HG02798 (cell line): ENCODE measurements around the gene GOLGA6L26.
A peak's percentile ranks its signal among the peaks of the same experiment; 100 is the strongest.
"Not testable (repeated sequence)": the region's sequence is repeated elsewhere in the genome, so short reads cannot be mapped to it uniquely, and the experiment has no call there.

ENCODE experiments used
- ATAC-seq: cut with Tn5 transposase; IDR thresholded peaks from one replicate; pipeline ENCODE4 v1.9.1; 2021; ENCODE audit warnings: mild to moderate bottlenecking; ENCODE audit not compliant: unreplicated experiment, poor library complexity

Gene GOLGA6L26, protein sequence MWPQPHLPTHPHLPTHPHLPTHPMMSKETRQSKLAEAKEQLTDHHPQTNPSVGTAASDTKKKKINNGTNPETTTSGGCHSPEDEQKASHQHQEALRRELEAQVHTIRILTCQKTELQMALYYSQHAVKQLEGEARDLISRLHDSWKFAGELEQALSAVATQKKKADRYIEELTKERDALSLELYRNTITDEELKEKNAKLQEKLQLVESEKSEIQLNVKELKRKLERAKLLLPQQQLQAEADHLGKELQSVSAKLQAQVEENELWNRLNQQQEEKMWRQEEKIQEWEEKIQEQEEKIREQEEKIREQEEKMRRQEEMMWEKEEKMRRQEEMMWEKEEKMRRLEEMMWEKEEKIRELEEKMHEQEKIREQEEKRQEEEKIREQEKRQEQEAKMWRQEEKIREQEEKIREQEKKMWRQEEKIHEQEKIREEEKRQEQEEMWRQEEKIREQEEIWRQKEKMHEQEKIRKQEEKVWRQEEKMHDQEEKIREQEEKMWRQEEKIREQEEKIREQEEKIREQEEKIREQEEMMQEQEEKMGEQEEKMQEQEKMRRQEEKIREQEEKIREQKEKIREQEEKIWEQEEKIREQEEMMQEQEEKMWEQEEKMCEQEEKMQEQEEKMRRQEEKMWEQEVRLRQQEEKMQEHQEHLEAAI

DNA sequence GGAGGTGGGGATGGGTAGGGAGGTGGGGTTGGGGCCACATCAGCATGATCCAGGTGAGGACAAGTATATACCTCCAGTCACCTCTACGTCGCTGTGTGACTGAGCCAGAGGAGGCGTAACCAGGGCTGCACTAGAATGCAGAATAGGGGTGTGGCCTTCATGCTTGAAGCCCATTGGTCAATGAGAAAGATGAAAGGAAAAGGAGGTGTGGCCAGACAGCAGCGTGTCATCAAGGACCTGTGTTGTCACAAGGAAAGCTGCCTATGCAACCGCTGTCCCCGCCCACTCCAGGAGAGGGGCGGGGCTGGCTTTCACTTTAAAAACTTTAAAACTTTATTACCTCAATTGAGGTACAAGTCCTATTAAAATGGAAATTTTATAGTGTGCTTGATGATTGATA lies at the start of gene GOLGA6L26:
Gene GOLGA6L26, minus strand, starts transcription at position 101 of the 400 bp plus-strand sequence. Its CDS starts 61 bp downstream, at position 40.
- not testable (repeated sequence) for ATAC-seq

DNA sequence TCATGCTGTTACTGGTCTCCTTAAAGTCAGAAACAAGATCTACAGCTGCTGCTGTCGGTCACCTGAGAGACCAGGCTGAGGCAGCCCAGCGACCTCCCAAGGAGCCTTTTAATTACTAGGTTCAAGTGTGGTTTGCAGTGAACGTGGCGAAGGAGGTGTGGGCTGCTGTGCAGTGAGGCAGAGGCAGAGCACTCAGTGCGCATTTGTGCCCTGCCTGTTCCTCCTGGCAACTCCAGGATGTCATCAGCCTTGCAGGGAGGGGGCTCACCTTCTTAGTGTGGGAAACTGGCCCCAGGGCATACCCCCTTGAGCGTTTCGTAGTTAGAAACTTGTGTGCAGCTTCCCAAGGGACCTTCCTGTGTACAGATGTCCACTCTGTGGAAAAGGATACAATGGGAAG lies 47.2 kb upstream of the GOLGA6L26 start:
- ATAC-seq, result not testable (repeated sequence)

DNA sequence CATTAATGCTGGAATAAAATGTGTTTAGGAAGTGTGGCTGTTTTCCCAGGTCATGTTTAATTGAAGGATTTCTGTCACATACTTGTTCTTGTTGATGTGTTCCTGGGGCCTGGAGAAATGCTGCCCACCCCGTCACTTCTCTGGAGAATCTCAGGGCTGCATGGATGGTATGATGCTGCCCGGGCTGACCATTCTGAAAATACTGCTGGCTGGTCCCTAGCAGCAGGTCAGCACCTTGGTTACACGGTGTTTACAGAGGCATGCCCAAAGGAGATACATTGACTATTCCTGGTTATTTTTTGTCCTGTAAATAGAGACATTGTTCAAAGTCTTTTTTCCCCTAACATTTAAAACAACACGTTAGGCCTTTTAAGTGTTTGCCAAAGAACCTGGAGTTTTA lies 46.7 kb upstream of the GOLGA6L26 start:
- ATAC-seq, result not testable (repeated sequence)

DNA sequence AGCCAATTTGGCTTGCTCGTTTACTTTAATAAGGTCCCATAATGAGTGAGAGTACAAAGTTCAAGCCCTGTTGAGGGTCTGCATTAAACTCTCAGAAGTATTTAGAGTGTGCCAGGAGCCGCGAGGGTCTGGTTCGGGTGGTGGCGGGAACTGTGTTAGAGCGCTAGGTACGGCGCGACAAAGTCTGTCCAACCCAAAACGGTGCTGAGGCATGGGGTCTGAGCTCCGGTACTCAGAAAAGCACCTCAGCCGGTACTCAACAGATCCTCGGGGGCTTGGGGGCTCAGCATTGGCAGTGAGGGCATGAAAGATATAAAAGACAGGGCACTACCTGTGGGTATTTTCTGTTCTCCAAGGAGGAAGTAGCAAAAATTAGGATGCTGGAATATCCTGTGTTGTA lies 45.0 kb upstream of the GOLGA6L26 start:
- not testable (repeated sequence) for ATAC-seq

DNA sequence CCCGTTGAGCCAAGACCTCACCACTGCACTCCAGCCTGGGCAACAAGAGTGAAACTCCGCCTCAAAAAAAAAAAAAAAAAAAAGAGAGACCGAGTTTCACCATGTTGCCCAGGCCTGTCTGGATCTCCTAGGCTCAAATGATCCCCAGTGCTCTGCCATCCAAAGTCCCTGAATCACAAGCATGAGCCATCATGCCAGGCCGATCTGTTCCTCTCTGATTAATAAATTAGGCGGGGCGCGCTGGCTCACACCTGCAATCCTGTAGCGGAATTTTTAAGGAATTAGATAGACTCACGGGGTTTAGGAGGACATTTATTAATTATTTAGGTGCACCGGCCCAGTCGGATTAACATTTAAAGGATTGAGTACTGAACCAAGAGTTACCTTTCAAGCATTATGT lies 40.2 kb upstream of the GOLGA6L26 start:
- ATAC-seq, result not testable (repeated sequence)

DNA sequence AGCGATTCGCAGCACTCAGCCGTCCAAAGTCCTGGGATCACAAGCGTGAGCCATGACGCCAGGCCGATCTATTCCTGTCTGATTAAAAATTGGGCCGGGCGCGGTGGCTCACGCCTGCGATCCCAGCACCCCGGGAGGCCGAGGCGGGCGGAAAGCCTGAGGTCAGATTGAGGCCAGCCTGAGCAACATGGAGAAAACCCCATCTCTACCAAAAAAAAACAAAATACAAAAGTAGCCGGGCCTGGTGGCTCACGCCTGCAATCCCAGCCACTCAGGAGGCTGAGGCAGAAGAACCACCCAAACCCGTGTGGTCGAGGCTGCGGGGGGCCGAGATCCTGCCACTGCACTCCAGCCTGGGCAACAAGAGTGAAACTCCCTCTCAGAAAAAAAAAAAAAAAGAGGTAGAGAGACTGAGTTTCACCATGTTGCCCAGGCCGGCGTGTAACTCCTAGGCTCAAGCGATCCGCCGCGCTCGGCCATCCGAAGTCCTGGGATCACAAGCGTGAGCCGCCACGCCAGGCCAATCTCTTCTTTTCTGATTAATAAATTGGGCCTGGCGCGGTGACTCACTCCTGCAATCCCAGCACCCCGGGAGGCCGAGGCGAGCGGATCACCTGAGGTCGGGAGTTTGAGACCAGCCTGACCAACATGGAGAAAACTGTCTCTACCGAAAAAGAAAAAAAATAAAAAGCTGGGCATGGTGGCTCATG lies 39.0 kb upstream of the GOLGA6L26 start:
- ATAC-seq, result not testable (repeated sequence)

DNA sequence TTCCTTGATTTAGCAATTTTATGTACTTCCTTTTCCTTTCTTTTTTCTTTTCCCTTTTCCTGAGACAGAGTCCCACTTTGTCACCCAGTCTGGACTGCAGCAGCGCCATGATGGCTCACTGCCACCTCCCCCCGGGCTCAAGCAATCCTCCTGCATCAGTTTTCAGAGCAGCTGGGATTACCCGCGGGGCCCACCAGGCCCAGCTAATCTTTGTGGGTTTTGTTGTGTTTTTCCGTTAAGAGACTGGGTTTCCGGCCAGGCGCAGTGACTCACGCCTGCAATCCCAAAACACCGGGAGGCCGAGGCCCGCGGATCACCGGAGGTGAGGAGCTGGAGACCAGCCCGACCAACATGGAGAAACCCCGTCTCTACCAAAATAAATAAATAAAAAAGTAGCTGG lies 38.3 kb upstream of the GOLGA6L26 start:
- ATAC-seq, result no peak

DNA sequence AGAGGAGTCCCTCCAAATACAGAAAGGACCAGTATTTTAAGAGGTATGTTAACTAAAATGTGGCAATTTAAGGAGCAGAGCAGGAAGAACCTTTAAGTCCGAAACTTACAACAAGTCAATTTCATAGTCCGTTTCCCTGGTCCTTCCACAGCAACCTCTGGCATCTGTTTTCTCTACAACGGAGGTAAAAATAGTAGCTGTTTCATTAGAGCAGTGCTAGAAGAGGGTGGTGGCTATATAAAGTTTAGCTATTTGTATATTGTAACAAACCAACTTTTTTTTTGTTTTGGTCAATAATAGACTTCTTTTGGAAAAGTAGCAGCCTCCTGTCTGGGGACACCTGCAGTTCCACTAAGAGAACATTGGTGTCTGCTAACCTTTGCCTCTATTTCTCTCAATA lies 37.9 kb upstream of the GOLGA6L26 start:
- ATAC-seq, result not testable (repeated sequence)

DNA sequence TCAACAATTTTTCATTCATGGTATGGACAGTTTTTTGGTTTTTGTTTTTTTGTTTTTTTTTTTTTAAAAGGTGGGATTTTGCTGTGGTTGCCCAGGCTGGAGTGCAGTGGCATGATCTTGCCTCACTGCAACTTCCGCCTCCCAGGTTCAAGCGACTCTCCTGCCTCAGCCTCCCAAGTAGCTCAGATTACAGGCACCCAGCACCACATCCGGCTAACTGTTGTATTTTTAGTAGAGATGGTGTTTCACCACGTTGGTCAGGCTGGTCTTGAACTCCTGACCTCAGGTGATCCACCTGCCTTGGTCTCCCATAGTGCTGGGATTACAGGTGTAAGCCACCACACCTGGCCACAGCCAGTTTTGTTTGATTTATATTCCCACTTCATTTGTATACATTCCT lies 37.1 kb upstream of the GOLGA6L26 start:
- ATAC-seq, result not testable (repeated sequence)

DNA sequence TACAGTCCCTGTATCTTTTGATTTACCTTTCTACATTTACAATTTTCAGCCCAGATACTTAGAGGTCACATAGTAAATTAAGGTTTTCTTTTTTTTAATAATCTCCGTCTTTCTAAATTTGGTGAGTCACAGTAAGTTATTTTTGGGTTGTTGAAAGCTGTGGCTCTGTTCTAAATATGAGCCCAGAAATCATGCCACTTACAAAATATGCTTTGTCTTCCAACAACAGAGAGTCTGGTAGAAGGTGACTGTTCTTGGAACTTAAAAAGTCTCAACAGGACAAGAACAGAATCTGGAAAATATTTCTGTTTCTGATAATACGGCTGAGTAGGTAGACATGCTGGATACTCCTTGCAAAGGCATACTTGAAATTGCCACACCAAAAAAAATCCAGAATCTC lies 36.6 kb upstream of the GOLGA6L26 start:
- no peak for ATAC-seq

DNA sequence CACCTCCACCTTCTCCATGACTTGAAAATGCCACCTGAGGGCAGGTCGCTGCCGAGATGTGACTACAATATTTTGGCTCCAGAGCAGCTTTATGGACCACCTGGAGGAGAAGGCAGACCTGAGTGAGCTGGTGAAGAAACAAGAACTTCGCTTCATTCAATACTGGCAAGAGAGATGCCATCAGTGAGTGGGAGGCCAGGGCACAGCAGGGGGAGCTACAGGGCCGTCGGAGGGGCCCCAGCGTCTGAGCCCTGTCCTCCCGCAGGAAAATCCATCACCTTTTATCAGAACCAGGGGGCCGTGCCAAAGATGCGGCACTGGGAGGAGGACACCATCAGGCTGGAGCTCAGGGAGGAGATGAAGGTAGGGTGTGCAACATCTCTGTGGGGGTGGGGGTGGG lies 30.3 kb upstream of the GOLGA6L26 start:
- not testable (repeated sequence) for ATAC-seq

DNA sequence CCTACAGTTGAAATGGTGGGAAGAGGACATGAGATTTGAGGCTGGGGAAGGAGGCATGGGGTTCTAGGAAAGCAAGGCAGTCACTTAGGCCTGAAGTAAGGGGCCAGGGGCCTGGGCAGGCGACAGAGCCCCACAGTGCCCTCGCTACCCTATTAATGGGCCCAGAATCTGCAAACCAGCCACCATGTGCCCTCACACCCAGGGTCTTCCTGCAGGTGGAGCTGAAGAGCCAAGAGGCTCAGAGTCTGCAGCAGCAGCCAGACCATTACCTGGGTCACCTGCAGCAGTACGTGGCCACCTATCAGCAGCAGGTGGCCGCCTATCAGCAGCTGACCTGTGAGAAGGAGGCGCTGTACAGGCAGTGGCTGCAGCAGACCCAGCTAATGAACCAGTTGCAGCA lies 28.6 kb upstream of the GOLGA6L26 start:
- not testable (repeated sequence) for ATAC-seq

DNA sequence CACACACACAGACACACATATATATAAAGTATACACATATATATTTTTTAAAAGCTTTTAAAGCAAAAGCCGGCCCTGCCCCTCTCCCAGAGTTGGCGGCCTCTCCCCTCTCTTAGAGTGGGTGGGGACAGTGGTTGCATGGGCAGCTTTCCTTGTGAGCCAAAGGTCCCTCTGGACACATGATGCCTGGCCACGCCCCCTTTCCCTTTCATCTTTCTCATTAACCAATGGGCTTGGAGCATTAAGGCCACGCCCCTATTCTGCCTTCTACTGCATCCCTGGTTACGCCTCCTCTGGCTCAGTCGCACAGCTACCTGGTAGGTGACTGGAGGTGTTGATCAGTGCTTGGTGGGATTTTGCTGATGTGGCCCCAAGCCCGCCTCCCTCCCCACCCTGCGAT lies 20.5 kb upstream of the GOLGA6L26 start, which contains the start of gene GOLGA8S:
Gene GOLGA8S, plus strand, starts transcription at position 301 of the 400 bp plus-strand sequence. Its CDS starts 62 bp downstream, at position 363.
- ATAC-seq, result not testable (repeated sequence)

DNA sequence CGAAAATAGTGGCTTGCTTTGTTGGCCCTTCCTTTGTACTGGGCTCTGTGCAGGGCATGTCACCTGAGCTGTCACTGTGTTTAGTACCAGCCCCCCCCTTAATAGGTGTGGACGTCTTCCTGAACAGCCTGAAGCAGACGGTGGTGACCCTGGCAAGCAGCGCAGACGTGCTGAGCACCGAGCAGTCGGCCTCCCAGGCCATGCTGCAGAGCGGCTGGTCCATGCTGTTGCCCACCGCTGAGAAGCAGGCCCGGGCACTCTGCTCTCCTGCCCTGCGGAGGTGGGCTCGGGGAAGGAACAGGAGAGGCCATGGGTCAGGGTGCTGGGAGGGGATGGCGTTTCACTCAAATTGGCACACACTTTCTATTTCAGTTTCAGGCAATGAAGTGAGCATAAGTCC lies 22.8 kb downstream of the GOLGA6L26 start:
- ATAC-seq, result not testable (repeated sequence)

DNA sequence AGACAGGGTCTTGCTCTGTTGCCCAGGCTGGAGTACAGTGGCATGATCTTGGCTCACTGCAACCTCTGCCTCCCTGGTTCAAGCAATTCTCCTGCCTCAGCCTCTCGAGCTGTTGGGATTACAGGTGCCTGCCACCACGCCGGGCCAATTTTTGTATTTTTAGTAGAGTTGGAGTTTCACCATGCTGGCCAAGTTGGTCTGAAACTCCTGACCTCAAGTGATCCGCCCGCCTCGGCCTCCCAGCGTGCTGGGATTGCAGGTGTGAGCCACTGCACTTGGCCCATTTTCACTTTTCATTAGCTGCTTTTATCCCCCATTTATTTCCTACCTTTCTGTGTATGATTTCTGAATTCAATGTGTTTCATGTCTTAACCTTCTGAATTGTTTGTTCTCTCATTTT lies 28.1 kb downstream of the GOLGA6L26 start:
- ATAC-seq, result not testable (repeated sequence)

DNA sequence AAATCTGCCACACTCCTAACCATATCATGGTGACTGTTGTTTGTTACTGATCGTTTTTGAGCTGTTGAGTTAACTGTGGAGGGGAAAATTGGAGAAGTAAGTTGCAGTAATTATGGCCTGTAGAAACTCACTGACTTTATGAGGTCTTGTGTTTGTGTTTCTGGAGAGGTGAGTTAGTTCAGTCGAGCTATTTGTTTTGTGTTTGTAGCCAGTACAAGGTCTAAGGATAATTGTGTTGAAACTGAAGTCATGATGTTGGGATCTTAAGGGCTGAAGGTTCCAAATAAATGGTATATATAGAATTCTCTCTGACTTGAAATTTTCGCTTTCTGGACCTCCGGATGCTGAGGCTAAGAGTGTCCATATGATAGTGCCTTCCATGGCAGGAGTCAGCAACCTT lies 29.2 kb downstream of the GOLGA6L26 start:
- not testable (repeated sequence) for ATAC-seq

DNA sequence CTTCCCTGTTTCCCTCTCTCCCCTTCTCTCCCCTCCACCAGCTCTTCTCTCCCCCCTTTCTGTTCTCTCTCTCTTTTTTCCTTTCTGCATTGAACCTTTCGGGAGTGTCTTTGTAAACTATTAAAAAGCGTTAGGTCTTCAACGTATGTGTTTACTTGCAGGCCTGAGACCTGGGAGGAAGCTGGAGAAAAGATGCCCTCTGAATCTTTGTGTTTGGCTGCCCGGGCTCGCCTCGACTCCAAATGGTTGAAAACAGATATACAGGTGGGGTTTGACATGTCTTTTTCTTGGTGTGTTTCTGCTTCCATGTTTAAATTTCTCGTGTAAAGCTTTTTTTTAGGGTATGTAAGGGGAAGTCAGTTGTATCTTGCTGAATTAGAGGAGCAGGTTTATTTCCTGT lies 29.7 kb downstream of the GOLGA6L26 start:
- ATAC-seq, result not testable (repeated sequence)

DNA sequence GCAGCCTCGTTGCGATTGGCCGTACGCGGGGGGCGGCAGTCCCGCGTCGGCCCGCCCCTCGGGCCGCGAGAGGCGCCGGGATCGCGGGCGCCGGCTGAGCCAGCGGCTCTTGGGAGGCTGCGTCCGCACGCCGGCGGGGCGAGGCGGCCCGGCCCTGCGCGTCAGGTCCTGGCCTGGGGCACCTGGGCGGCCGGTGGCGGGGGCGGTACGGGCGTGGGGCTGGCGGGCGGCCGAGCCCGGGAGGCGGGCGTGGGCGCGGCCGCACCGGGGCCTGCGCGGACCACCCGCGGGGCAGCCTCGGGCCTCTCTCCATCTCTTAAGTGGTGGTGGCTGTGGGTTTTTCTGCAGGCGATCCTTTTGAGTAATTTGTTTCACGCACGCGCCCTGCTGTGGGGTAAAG lies 30.3 kb downstream of the GOLGA6L26 start:
- ATAC-seq, result not testable (repeated sequence)

DNA sequence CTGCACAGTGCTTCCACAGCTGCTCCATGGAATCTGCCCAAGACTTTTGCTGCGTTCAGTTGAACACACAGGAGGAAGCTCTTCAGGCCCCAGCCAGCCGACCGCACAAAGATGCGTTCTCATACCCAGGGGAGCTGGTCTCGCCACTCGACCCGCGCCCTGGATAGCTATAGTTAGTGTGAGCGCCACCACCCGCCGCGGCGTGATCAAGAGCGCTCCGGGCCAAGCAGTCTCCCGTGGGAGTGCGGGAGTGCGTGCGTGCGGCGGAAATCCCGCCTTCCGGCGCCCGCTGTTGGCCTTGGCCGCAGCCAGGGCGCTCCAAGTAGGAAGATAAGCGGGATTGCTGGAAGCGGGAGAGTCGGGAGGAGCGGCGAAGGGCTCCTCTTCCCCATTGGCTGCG lies 30.8 kb downstream of the GOLGA6L26 start:
- peak; percentile 57 for ATAC-seq
